ENCODE results near the gene CCDC88C.

DNA sequence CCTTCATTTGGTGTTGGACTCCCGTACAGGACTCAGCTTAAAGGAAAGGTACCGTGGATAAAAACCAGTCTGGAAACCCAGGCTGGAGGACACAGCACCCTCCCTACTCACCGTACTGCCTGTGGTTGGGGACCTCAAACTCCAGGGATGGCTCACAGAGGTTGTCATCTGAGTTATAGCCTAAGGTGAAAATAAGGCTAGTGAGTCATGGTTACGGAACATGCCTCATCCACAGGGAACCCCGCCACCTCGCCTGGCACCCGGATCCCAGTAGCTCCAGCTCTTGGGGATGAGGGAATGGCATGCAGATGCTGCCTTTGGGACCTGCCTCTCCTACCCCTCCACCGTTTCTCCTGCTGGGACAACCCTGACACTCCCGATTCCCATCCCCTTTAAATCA is 136.3 kb downstream of the CCDC88C start:
- no peak for TF ChIP-seq CTCF (IDR thresholded peaks at IDR 0.05)
- TF ChIP-seq POLR2A (IDR thresholded peaks at IDR 0.05): no peak
